Stomach (tissue), 9 donors: ENCODE measurements around the gene NES. TPM values are rescaled to one million over a fixed set of nuclear protein-coding genes. Genes with fewer than 3 reads are reported as not detected.
A peak's percentile ranks its signal among the peaks of the same experiment; 100 is the strongest.

ENCODE experiments used
- DNase-seq, 2 donors: peaks; one replicate each; pipeline versions ENCODE4 v3.0.0 to v3.0.0-alpha.2; 2013 to 2019
- H3K27ac ChIP-seq, 5 donors: fragments of 200-600 bp in 4 of 5; sonication (generic) in 4 of 5; one replicate each; pipeline ENCODE4 v1.5.1; 2013 to 2019; ENCODE audit warnings: mild to moderate bottlenecking in 1 of 5, moderate library complexity in 1 of 5
- H3K27me3 ChIP-seq, 3 donors: fragments of 200-600 bp; sonication (generic); one replicate each; pipeline ENCODE4 v1.5.1; 2017 to 2019; ENCODE audit warnings: mixed run types in 1 of 3
- H3K36me3 ChIP-seq, 4 donors: fragments of 200-600 bp; sonication (generic); 1 replicate in 3 of 4; 2 replicates in 1 of 4; pipeline ENCODE4 v1.5.1; 2016 to 2019
- H3K4me1 ChIP-seq, 4 donors: fragments of 200-600 bp; sonication (generic); one replicate each; pipeline ENCODE4 v1.5.1; 2016 to 2019
- H3K4me3 ChIP-seq, 4 donors: fragments of 200-600 bp; sonication (generic) in 3 of 4; one replicate each; pipeline ENCODE4 v1.5.1; 2016 to 2019; ENCODE audit warnings: mild to moderate bottlenecking in 1 of 4
- H3K9me3 ChIP-seq, 4 donors: fragments of 200-600 bp; sonication (generic); one replicate each; pipeline ENCODE4 v1.5.1; 2016 to 2019
- CTCF ChIP-seq, 7 experiments: fragments of 450-650 bp in 4 of 7; fragments of 200-600 bp in 3 of 7; sonication (generic) in 3 of 7; IDR thresholded peaks; one replicate each; pipeline ENCODE4 v1.5.1; 2016 to 2019; ENCODE audit warnings: antibody characterized with exemption in 7 of 7, control low read depth in 2 of 7, mild to moderate bottlenecking in 1 of 7
- EP300 ChIP-seq: sonication (generic); formaldehyde crosslinking; IDR thresholded peaks from one replicate; pipeline ENCODE4 v1.6.1; 2017; ENCODE audit warnings: antibody characterized with exemption
- POLR2A ChIP-seq, 4 donors: fragments of 450-650 bp; IDR thresholded peaks; one replicate each; pipeline ENCODE4 v1.6.1; 2016; ENCODE audit warnings: antibody characterized with exemption in 4 of 4, control low read depth in 2 of 4, mild to moderate bottlenecking in 1 of 4, moderate library complexity in 1 of 4
- POLR2AphosphoS5 ChIP-seq, 3 donors: sonication (generic); formaldehyde crosslinking; IDR thresholded peaks; one replicate each; pipeline ENCODE4 v1.6.1; 2016; ENCODE audit warnings: antibody characterized with exemption in 3 of 3
- WGBS, 5 donors: extraction: QIAGEN DNeasy Blood & Tissue Kit in 3 of 5; methylation state at CpG; one replicate each; pipeline versions ENCODE4 v1.1.5 to v1.1.7; 2013 to 2018; 5-methylcytosine and 5-hydroxymethylcytosine counted together
- intact Hi-C: fragments of 100-400 bp; cut with DNase I; formaldehyde crosslinking; loops from one replicate; pipeline ENCODE4 v1.15.1; 2023; ENCODE audit warnings: low total_unique reads
- polyA plus RNA-seq, 3 donors: library from polyadenylated mRNA; stranded (reverse); fragments of 200-250 nt; gene quantifications; one replicate each; pipeline ENCODE4 v1.2.3, GENCODE V29; 2013
- total RNA-seq, 5 donors: library from RNA; depleted of rRNA; stranded (reverse); fragments of >200 nt; gene quantifications; one replicate each; pipeline versions ENCODE4 v1.1.0 to v1.2.3, GENCODE V29; 2014 to 2016
- donor health status: healthy with polysubstance abuse.
- donor health status: Bipolar disorder and iron deficiency.
- donor health status: healthy.

The NES gene
- total and polyA plus RNA-seq, 8 donors: 1.7 to 22.3 (median 6.8) TPM

- H3K9me3 ChIP-seq: no peaks in the 10 kb centered on the region
- no peak overlapping the region for H3K4me3 ChIP-seq
- no peak for TF ChIP-seq POLR2A (IDR thresholded peaks at IDR 0.05)
- no peak for TF ChIP-seq CTCF (IDR thresholded peaks at IDR 0.05)
- no peak for TF ChIP-seq EP300
- no peak for TF ChIP-seq POLR2AphosphoS5 (IDR thresholded peaks at IDR 0.05)
- H3K27ac ChIP-seq: no peak overlapping the region
- H3K4me1 ChIP-seq: peaks cover 7 to 45% (median 38%) of the 10 kb centered on the region in 4 donors
- DNase-seq: peak in 1 of 2 donors; percentile 70
- H3K27me3 ChIP-seq: peaks cover 0 to 94% (median 44%) of the 10 kb centered on the region in 3 donors
- intact Hi-C loops: loop anchor here (5.0 kb wide), 1 partner anchor 37 kb away; the partner anchor contains the start of genes ISG20L2 and METTL25B
- WGBS, 5 donors: 16 to 39% (median 28%) methylated on average over 10 of the region's 10 CpGs
- no peaks in the 10 kb centered on the region for H3K36me3 ChIP-seq
Measured at GRCh38 chr1:156689953-156690674, 12.9 kb upstream of the NES start.

GRCh38 chr1:156689035-156689952 is 12.1 kb upstream of the NES start:
- peak overlapping the region in 1 of 4 donors; percentile 5 for H3K4me3 ChIP-seq
- peak in 6 of 7 experiments; percentile 68 to 95 (median 88) for TF ChIP-seq CTCF (IDR thresholded peaks at IDR 0.05)
- TF ChIP-seq POLR2AphosphoS5 (IDR thresholded peaks at IDR 0.05): peak in 1 of 3 donors; percentile 65
- TF ChIP-seq EP300: no peak
- no peak for TF ChIP-seq POLR2A (IDR thresholded peaks at IDR 0.05)
- DNase-seq: peak; percentile 79 to 94
- WGBS, 5 donors: 1 to 2% (median 2%) methylated on average over 22 to 23 of the region's 23 CpGs
- H3K4me1 ChIP-seq: peaks cover 7 to 41% (median 35%) of the 10 kb centered on the region in 4 donors
- no peaks in the 10 kb centered on the region for H3K36me3 ChIP-seq
- H3K27ac ChIP-seq: no peak overlapping the region
- H3K27me3 ChIP-seq: peaks cover 0 to 98% (median 48%) of the 10 kb centered on the region in 3 donors
- no peaks in the 10 kb centered on the region for H3K9me3 ChIP-seq
- intact Hi-C loops: no loop called here

DNA sequence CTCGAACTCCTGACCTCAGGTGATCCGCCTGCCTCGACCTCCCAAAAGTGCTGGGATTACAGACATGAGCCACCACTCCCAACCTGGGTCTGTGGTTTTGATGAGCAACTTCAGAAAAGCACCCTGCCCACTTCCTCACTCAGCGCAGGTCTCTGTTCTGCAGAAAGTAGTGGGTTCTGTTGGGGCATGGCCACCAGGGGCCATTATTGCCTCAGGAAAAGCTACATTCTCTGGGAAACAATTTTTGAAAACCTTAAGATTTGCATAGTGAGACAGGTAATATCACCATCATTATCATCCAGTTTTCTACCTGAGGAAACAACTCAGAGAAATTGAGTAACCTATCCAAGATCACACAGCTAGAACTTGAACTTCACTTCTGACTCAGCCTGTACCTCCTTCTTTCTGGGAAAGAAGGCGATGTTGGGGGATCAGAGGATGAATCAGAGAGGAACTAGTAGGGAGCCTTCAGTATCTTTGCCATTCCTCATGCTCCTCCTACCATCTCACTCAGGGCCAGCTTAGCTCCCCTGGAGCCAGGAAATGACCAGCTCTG is 7.1 kb upstream of the NES start:
- Histone ChIP-seq H3K4me3 (no peak overlapping the region), H3K36me3 (no peaks in the 10 kb centered on the region), H3K27ac (no peak overlapping the region), H3K4me1 (peaks cover under 1 to 4% (median 3%) of the 10 kb centered on the region in 4 donors), H3K9me3 (no peaks in the 10 kb centered on the region), H3K27me3 (peaks cover 0 to 93% (median 41%) of the 10 kb centered on the region in 3 donors)
- intact Hi-C loops: no loop called here
- no peak for TF ChIP-seq EP300
- no peak for DNase-seq
- 65 to 71% (median 70%) methylated on average over 5 of the region's 5 CpGs for WGBS, 5 donors

GRCh38 chr1:156682166-156682890 is 5.1 kb upstream of the NES start:
- peaks cover 0 to 94% (median 47%) of the 10 kb centered on the region in 3 donors for H3K27me3 ChIP-seq
- no peak for DNase-seq
- TF ChIP-seq CTCF (IDR thresholded peaks at IDR 0.05): no peak
- no peak for TF ChIP-seq POLR2A (IDR thresholded peaks at IDR 0.05)
- no peak for TF ChIP-seq POLR2AphosphoS5 (IDR thresholded peaks at IDR 0.05)
- TF ChIP-seq EP300: no peak

More at GRCh38 chr1:156682166-156682890, 5.1 kb upstream of the NES start:
- intact Hi-C loops: no loop called here
- no peaks in the 10 kb centered on the region for H3K36me3 ChIP-seq
- 57 to 71% (median 62%) methylated on average over 5 of the region's 5 CpGs for WGBS, 5 donors
- H3K4me1 ChIP-seq: peaks cover 5 to 11% (median 8%) of the 10 kb centered on the region in 4 donors
- no peak overlapping the region for H3K27ac ChIP-seq
- H3K4me3 ChIP-seq: no peak overlapping the region
- H3K9me3 ChIP-seq: no peaks in the 10 kb centered on the region
